Choroid plexus epithelial cell (primary cell): ENCODE measurements around the gene NUP153.

ENCODE experiments used
- DNase-seq: peaks from one replicate; pipeline ENCODE4 v3.0.0-alpha.2; 2010; ENCODE audit warnings: low read depth
- H3K4me3 ChIP-seq: 2 replicates; pipeline ENCODE4 v1.5.1; 2011; ENCODE audit warnings: low read depth, mild to moderate bottlenecking, control low read depth, low read length, moderate library complexity
- TF ChIP-seq, protein P1 (sequence below): conservative IDR thresholded peaks from 2 replicates; pipeline ENCODE4 v1.5.1; 2011; ENCODE audit warnings: low read depth, mild to moderate bottlenecking, control low read depth, inconsistent platforms, low read length, moderate library complexity

Gene NUP153

GRCh38 chr6:17628873-17629272 lies 77.9 kb downstream of the NUP153 start:
- no peak for DNase-seq
- H3K4me3 ChIP-seq, result no peak overlapping the region
- TF ChIP-seq, protein P1, sequence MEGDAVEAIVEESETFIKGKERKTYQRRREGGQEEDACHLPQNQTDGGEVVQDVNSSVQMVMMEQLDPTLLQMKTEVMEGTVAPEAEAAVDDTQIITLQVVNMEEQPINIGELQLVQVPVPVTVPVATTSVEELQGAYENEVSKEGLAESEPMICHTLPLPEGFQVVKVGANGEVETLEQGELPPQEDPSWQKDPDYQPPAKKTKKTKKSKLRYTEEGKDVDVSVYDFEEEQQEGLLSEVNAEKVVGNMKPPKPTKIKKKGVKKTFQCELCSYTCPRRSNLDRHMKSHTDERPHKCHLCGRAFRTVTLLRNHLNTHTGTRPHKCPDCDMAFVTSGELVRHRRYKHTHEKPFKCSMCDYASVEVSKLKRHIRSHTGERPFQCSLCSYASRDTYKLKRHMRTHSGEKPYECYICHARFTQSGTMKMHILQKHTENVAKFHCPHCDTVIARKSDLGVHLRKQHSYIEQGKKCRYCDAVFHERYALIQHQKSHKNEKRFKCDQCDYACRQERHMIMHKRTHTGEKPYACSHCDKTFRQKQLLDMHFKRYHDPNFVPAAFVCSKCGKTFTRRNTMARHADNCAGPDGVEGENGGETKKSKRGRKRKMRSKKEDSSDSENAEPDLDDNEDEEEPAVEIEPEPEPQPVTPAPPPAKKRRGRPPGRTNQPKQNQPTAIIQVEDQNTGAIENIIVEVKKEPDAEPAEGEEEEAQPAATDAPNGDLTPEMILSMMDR, result no peak

DNA sequence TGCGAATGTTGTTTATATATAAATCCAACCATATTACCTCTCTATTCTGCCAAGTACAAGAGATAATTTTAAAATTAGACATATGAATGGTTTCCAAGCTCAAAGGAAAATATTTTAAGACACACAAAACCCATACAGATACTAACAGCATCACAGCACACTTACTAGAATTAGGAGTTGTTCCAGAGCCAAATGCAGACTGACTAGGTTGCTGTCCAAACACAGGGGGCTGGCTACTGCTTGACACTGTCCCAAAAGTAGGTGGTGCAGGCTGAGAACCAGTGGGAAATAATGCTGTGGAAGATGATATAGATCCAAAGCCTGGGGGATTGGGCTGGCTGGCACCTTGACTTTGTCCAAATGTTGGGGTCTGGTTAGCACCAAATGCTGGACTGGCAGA lies 82.3 kb downstream of the NUP153 start:
- DNase-seq, result no peak
- no peak overlapping the region for H3K4me3 ChIP-seq
- TF ChIP-seq, protein P1, result no peak

DNA sequence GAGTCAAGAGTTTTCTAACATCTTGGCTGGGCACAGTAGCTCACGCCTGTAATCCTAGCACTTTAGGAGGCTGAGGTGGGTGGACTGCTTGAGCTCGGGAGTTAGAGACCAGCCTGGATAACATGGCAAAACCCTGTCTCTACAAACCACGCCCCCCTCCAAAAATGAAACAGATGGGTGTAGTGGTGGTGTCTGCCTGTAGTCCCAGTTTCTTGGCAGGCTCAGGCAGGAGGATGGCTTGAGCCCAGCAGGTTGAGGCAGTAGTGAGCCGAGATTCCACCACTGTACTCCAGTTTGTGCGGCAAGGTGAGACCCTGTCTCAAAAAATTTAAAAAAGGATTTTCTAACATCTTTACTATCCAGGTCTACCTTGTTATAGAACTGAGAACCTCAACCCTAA lies 84.6 kb downstream of the NUP153 start:
- H3K4me3 ChIP-seq, result no peak overlapping the region
- TF ChIP-seq, protein P1, result no peak
- DNase-seq, result no peak

DNA sequence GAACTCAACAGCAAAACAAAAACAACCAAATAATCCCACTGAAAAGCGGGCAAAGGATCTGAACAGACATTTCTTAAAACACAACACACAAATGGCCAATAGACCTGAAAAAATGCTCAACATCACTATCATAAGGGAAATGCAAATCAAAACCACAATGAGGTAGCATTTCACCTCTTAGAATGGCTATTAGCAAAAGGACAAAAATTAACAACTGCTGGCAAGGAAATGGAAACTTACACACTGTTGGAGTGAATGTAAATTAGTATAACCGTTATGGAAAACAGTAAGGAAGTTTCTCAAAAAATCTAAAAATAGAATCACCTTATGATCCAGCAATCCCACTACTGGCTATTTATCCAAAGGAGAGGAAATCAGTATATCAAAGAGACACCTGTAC lies 85.7 kb downstream of the NUP153 start:
- no peak overlapping the region for H3K4me3 ChIP-seq
- TF ChIP-seq, protein P1, result no peak
- DNase-seq, result no peak

DNA sequence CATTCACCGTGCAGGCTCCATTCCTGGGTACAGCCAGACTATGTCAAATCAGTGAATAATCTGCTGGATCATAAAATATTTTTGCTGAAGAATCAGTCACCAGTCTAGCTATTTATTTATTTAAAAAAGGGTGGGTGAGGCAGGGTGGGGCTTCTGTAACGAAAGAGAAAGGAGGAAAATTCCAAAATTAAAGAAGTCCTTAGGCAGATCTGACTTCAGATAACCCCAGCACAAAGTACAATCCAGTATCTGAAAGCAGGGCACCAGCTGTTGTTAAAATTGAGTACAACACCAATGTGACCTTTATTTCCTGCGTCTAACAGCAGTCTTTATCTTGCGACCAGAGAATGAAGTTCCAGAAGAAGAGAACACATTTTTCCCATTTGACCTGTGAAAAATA lies 90.9 kb downstream of the NUP153 start:
- TF ChIP-seq, protein P1, result no peak
- DNase-seq, result no peak
- H3K4me3 ChIP-seq, result no peak overlapping the region

DNA sequence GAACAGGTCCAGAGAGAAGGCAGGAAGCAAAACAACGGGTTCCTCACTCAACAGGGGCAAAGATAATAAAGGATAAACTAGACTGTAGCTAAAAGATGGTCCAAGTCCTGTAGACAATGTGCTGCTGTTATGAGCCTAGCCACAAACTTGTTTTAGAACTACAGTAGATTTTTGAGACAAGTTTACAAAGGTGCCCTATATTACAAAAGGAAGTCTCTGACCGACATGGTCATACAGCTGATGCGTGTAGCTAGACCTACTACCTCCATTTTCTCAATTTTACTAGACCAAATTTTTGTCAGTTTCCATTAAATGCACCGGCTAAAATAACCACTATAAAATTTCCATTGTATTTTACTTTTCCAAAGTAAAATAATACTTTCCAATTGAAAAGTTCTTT lies 94.7 kb downstream of the NUP153 start:
- TF ChIP-seq, protein P1, result no peak
- no peak overlapping the region for H3K4me3 ChIP-seq
- no peak for DNase-seq

GRCh38 chr6:17610835-17611234 lies 95.9 kb downstream of the NUP153 start:
- no peak overlapping the region for H3K4me3 ChIP-seq
- DNase-seq, result no peak
- TF ChIP-seq, protein P1, result no peak
